Endothelial cell of umbilical vein (primary cell): ENCODE data around the gene LPAR1. TPM values are rescaled to one million over a fixed set of nuclear protein-coding genes. Genes with fewer than 3 reads are reported as not detected.

Experiments
- BruUV-seq: library from RNA; stranded (reverse); fragments of 400-500 nt; replicated peaks from 2 replicates; lab custom pipeline; 2021; lab: Mats Ljungman, UMichigan
- CTCF ChIA-PET: fragments of 300-600, 350-600 bp; sonication (Branson Sonifier 250); formaldehyde crosslinking; loops from one replicate; lab custom pipeline; 2021; ENCODE audit warnings: antibody characterized with exemption, inconsistent platforms; lab: Charles Lee
- POLR2A ChIA-PET: fragments of 300-600, 350-600 bp; sonication (Branson Sonifier 250); formaldehyde crosslinking; loops from one replicate; lab custom pipeline; 2021; ENCODE audit warnings: antibody characterized with exemption, inconsistent platforms; lab: Charles Lee
- DNase-seq: peaks from one replicate; pipeline ENCODE4 v3.0.0-alpha.2; 2011; ENCODE audit warnings: low read depth, low spot score
- FAIRE-seq: peaks from 2 replicates; lab custom pipeline; 2011; peaks lifted over from hg19 to GRCh38; lab: Jason Lieb, UNC
- H2AFZ ChIP-seq: 2 replicates; pipeline ENCODE4 v1.6.0; 2012; ENCODE audit warnings: low read depth, low read length, control low read depth, inconsistent platforms
- H3K27ac ChIP-seq: 2 replicates; pipeline ENCODE4 v1.5.1; 2011; ENCODE audit warnings: low read depth, mild to moderate bottlenecking, control low read depth, low read length, moderate library complexity; ENCODE audit not compliant: insufficient read depth
- H3K27me3 ChIP-seq, 2 experiments: 2 replicates each; pipeline versions ENCODE4 v1.6.0 to v1.6.1; 2011; ENCODE audit warnings: low read length in 2 of 2, mixed read lengths in 1 of 2; ENCODE audit not compliant: control insufficient read depth in 2 of 2, insufficient read depth in 2 of 2
- H3K36me3 ChIP-seq, 2 experiments: 2 replicates in 1 of 2; 3 replicates in 1 of 2; pipeline ENCODE4 v1.5.1; 2011; ENCODE audit warnings: low read length in 2 of 2, mild to moderate bottlenecking in 1 of 2, moderate library complexity in 1 of 2; ENCODE audit not compliant: control insufficient read depth in 2 of 2, insufficient read depth in 2 of 2; ENCODE audit errors: extremely low read depth in 1 of 2
- H3K4me1 ChIP-seq: 3 replicates; pipeline ENCODE4 v1.5.1; 2011; ENCODE audit warnings: mild to moderate bottlenecking, low read length; ENCODE audit not compliant: control insufficient read depth, insufficient read depth; ENCODE audit errors: extremely low read depth
- H3K4me2 ChIP-seq: 2 replicates; pipeline ENCODE4 v1.6.1; 2011; ENCODE audit warnings: low read length, control low read depth, mixed read lengths; ENCODE audit not compliant: insufficient read depth
- H3K4me3 ChIP-seq, 3 experiments: fragments of 200-600 bp in 1 of 3; sonication (generic), shearing (Covaris generic) in 1 of 3; replicated peaks in 1 of 3; 2 replicates each; pipeline ENCODE4 v1.5.1; 2011 to 2016; ENCODE audit warnings: control low read depth in 3 of 3, low read length in 3 of 3, mild to moderate bottlenecking in 2 of 3, inconsistent platforms in 1 of 3, low read depth in 1 of 3, moderate library complexity in 1 of 3; ENCODE audit not compliant: insufficient read depth in 1 of 3
- H3K79me2 ChIP-seq: 2 replicates; pipeline ENCODE4 v1.6.0; 2012; ENCODE audit warnings: low read length, inconsistent platforms; ENCODE audit not compliant: control insufficient read depth, insufficient read depth
- H3K9ac ChIP-seq: replicated peaks from 2 replicates; pipeline ENCODE3; 2011; ENCODE audit warnings: low read length, control low read depth; ENCODE audit not compliant: insufficient read depth; ENCODE audit errors: extremely low read depth
- H3K9me1 ChIP-seq: replicated peaks from 3 replicates; pipeline ENCODE4 v1.6.0; 2011; ENCODE audit warnings: mild to moderate bottlenecking, low read length; ENCODE audit not compliant: control insufficient read depth, insufficient read depth; ENCODE audit errors: extremely low read depth
- H3K9me3 ChIP-seq: replicated peaks from 2 replicates; pipeline ENCODE4 v1.5.1; 2012; ENCODE audit warnings: low read length, inconsistent platforms; ENCODE audit not compliant: control insufficient read depth, insufficient read depth
- H4K20me1 ChIP-seq: replicated peaks from 2 replicates; pipeline ENCODE3; 2011; ENCODE audit warnings: mild to moderate bottlenecking, low read length; ENCODE audit not compliant: control insufficient read depth, insufficient read depth; ENCODE audit errors: extremely low read depth
- EZH2 ChIP-seq: IDR thresholded peaks from 2 replicates; pipeline ENCODE4 v1.6.1; 2012; ENCODE audit warnings: borderline replicate concordance, low read depth, mild to moderate bottlenecking, moderate library complexity, low read length, inconsistent platforms; ENCODE audit not compliant: severe bottlenecking
- FOS ChIP-seq: IDR thresholded peaks from 2 replicates; pipeline ENCODE4 v1.6.1; 2011; ENCODE audit warnings: mild to moderate bottlenecking, low read length, moderate library complexity, borderline replicate concordance; ENCODE audit not compliant: insufficient read depth
- GATA2 ChIP-seq: IDR thresholded peaks from 2 replicates; pipeline ENCODE4 v1.7.0; 2011; ENCODE audit warnings: low read depth, mild to moderate bottlenecking, moderate library complexity, mixed read lengths, low read length; ENCODE audit not compliant: insufficient read length, insufficient read depth
- JUN ChIP-seq: IDR thresholded peaks from 2 replicates; pipeline ENCODE4 v1.6.1; 2011; ENCODE audit warnings: borderline replicate concordance, low read depth; ENCODE audit not compliant: insufficient read length, insufficient read depth
- MYC ChIP-seq: IDR thresholded peaks from one replicate; pipeline ENCODE4 v1.6.1; 2011; ENCODE audit warnings: mild to moderate bottlenecking, low read depth, low read length
- POLR2A ChIP-seq: IDR thresholded peaks from 2 replicates; pipeline ENCODE4 v1.6.1; 2012; ENCODE audit warnings: low read depth, mild to moderate bottlenecking, control low read depth, low read length
- POLR2AphosphoS5 ChIP-seq: IDR thresholded peaks from 2 replicates; pipeline ENCODE4 v1.6.1; 2012; ENCODE audit warnings: low read depth, mild to moderate bottlenecking, control low read depth, low read length, moderate library complexity; ENCODE audit not compliant: insufficient read depth
- dilution Hi-C: fragments of 300-500 bp; cut with MboI; formaldehyde crosslinking; loops from one replicate; pipeline ENCODE4 v1.15.0; 2019; ENCODE audit warnings: low sequenced_read_pairs; ENCODE audit not compliant: extremely low pct_ligation_motif_present
- intact Hi-C: fragments of 100-400 bp; cut with micrococcal nuclease; formaldehyde crosslinking; loops from one replicate; pipeline ENCODE4 v1.10.0; 2022
- polyA plus RNA-seq, 4 experiments: library from polyadenylated mRNA; depleted of rRNA in 3 of 4; stranded (reverse) in 3 of 4; unstranded in 1 of 4; fragments of >200 nt; gene quantifications; 2 replicates each; pipeline versions ENCODE4 v1.2.1 to v1.2.3, GENCODE V29; 2011 to 2012; ENCODE audit warnings: missing spikeins in 1 of 4
- total RNA-seq: library from RNA; stranded (reverse); gene quantifications from 2 replicates; pipeline ENCODE4 v1.2.3, GENCODE V29; 2021
- TF ChIP-seq, protein P1 (sequence below), 2 donors: IDR thresholded peaks; 1 replicate in 1 of 2; 2 replicates in 1 of 2; pipeline ENCODE4 v1.5.1; 2011; ENCODE audit warnings: low read length in 2 of 2, mild to moderate bottlenecking in 2 of 2, moderate library complexity in 2 of 2, control low read depth in 1 of 2, inconsistent platforms in 1 of 2, low read depth in 1 of 2; ENCODE audit not compliant: insufficient read depth in 1 of 2; ENCODE audit errors: extremely low read depth in 1 of 2
- TF ChIP-seq, protein P2 (sequence below): IDR thresholded peaks from 2 replicates; pipeline ENCODE4 v1.6.1; 2011; ENCODE audit not compliant: insufficient read depth, insufficient read length

The LPAR1 gene
- total and polyA plus RNA-seq, 2 donors (not counting 3 experiments of a cell fraction or from before 2014, with no cell fraction given), result 0.88 to 3.0 TPM

DNA sequence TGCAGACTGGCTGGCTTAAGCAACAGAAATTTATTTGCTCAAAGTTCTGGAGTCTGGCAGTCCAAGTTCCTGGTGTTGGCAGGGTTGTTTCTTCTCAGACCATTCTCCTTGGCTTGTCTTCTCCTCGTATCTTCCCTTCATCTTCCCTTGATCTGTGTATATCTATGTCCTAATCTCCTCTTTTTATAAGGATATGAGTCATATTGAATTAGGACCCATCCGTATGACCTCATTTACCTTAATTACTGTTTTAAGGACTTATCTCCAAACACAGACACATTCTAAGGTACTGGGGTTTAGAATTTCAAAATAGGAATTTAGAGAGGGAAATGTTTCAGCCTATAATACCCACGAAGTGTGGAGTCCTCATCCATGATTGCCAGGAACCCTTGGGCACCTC, 13.1 kb upstream of the LPAR1 start:
- Histone ChIP-seq H3K9ac (no peak overlapping the region), H3K9me1 (no peaks in the 10 kb centered on the region), H2AFZ (no peak overlapping the region), H3K79me2 (no peaks in the 10 kb centered on the region), H3K4me2 (no peak overlapping the region), H3K36me3 (no peaks in the 10 kb centered on the region), H3K9me3 (no peaks in the 10 kb centered on the region), H3K27me3 (peaks cover 0 to 4% of the 10 kb centered on the region in 2 experiments), H4K20me1 (no peaks in the 10 kb centered on the region), H3K4me3 (no peak overlapping the region), H3K4me1 (no peaks in the 10 kb centered on the region), H3K27ac (no peak overlapping the region)
- no peak for DNase-seq
- intact Hi-C loops, result no loop called here
- dilution Hi-C loops, result no loop called here
- ChIA-PET CTCF (no interaction called here), POLR2A (no interaction called here)
- no peak for FAIRE-seq
- TF ChIP-seq, protein P1, sequence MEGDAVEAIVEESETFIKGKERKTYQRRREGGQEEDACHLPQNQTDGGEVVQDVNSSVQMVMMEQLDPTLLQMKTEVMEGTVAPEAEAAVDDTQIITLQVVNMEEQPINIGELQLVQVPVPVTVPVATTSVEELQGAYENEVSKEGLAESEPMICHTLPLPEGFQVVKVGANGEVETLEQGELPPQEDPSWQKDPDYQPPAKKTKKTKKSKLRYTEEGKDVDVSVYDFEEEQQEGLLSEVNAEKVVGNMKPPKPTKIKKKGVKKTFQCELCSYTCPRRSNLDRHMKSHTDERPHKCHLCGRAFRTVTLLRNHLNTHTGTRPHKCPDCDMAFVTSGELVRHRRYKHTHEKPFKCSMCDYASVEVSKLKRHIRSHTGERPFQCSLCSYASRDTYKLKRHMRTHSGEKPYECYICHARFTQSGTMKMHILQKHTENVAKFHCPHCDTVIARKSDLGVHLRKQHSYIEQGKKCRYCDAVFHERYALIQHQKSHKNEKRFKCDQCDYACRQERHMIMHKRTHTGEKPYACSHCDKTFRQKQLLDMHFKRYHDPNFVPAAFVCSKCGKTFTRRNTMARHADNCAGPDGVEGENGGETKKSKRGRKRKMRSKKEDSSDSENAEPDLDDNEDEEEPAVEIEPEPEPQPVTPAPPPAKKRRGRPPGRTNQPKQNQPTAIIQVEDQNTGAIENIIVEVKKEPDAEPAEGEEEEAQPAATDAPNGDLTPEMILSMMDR (IDR thresholded peaks at IDR 0.05; ENCODE audit: extremely low read depth in 1 of 2, insufficient read depth in 1 of 2, low read depth in 1 of 2, low read length in 2 of 2), result no peak
- TF ChIP-seq FOS (no peak), POLR2A (no peak), EZH2 (no peak)
- BruUV-seq, result no TSS peak

DNA sequence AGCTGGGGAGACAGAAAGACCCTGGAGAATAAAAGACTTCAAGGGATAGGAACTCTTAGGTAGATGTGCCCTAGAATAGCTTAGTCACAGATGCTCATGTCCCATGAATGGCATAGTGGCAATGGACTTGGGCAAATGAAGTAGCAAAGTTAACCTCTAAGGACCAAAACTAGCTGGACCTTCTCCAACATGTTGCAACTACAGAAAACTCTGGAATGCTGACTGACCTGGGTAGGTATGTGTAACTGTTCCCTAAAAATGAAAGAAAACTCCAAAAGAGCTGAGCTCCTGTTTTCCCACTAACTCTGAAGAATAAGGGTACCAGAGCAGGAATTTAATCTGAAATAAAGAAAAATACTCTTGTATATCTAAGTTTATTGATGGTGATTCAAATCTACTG, 12.5 kb upstream of the LPAR1 start:
- Histone ChIP-seq H3K9ac (no peak overlapping the region), H3K9me3 (no peaks in the 10 kb centered on the region), H3K79me2 (no peaks in the 10 kb centered on the region), H3K27me3 (peaks cover 0 to under 1% of the 10 kb centered on the region in 2 experiments), H3K4me3 (no peak overlapping the region), H3K4me1 (no peaks in the 10 kb centered on the region), H3K9me1 (no peaks in the 10 kb centered on the region), H2AFZ (no peak overlapping the region), H4K20me1 (no peaks in the 10 kb centered on the region), H3K27ac (no peak overlapping the region), H3K36me3 (no peaks in the 10 kb centered on the region), H3K4me2 (no peak overlapping the region)
- no peak for FAIRE-seq
- no TSS peak for BruUV-seq
- intact Hi-C loops, result no loop called here
- TF ChIP-seq, protein P1 (IDR thresholded peaks at IDR 0.05; ENCODE audit: extremely low read depth in 1 of 2, insufficient read depth in 1 of 2, low read depth in 1 of 2, low read length in 2 of 2), result no peak
- TF ChIP-seq JUN (no peak), POLR2A (no peak), MYC (no peak), FOS (no peak), EZH2 (no peak), GATA2 (no peak), POLR2AphosphoS5 (no peak)
- TF ChIP-seq, protein P2, sequence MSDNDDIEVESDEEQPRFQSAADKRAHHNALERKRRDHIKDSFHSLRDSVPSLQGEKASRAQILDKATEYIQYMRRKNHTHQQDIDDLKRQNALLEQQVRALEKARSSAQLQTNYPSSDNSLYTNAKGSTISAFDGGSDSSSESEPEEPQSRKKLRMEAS, result no peak
- DNase-seq, result no peak
- ChIA-PET CTCF (interaction anchor here (1.2 to 1.4 kb wide), 2 partner anchors 14 to 20 kb away, joined by 3 read pairs; no protein-coding TSS in a partner anchor), POLR2A (no interaction called here)
- dilution Hi-C loops, result no loop called here
